Nephron (organoid): ENCODE measurements around the gene NIN.

Experiments
- H3K27ac Mint-ChIP-seq, 3 experiments: 2 replicates each; pipeline ENCODE4 v1.8.0; 2020; ENCODE audit warnings: mixed read lengths in 3 of 3, mild to moderate bottlenecking in 2 of 3, moderate library complexity in 1 of 3
- H3K27me3 Mint-ChIP-seq: 2 replicates; pipeline ENCODE4 v1.8.0; 2021; ENCODE audit warnings: low read depth, mild to moderate bottlenecking, moderate library complexity, mixed read lengths
- H3K36me3 Mint-ChIP-seq: 2 replicates; pipeline ENCODE4 v1.8.0; 2020; ENCODE audit warnings: low read depth, mixed read lengths
- H3K4me1 Mint-ChIP-seq: 2 replicates; pipeline ENCODE4 v1.8.0; 2020; ENCODE audit warnings: mixed read lengths
- H3K4me3 Mint-ChIP-seq, 3 experiments: 2 replicates each; pipeline ENCODE4 v1.8.0; 2020; ENCODE audit warnings: mild to moderate bottlenecking in 3 of 3, mixed read lengths in 3 of 3, moderate library complexity in 2 of 3
- H3K9me3 Mint-ChIP-seq: 2 replicates; pipeline ENCODE4 v1.8.0; 2020; ENCODE audit warnings: mixed read lengths
- TF ChIP-seq, protein P1 (sequence below), 3 experiments: fragments of 200-600 bp; sonication (generic); IDR thresholded peaks; one replicate each; pipeline ENCODE4 v1.5.0; 2021; ENCODE audit warnings: antibody characterized with exemption in 3 of 3; ENCODE audit not compliant: unreplicated experiment in 3 of 3

The NIN gene

GRCh38 chr14:50741567-50741966, 89.4 kb downstream of the NIN start:
- peaks cover 9% of the 10 kb centered on the region for H3K4me1 Mint-ChIP-seq
- no peaks in the 10 kb centered on the region for H3K27me3 Mint-ChIP-seq
- H3K36me3 Mint-ChIP-seq = peaks cover 55% of the 10 kb centered on the region
- no peaks in the 10 kb centered on the region for H3K9me3 Mint-ChIP-seq
- H3K4me3 Mint-ChIP-seq = no peak overlapping the region
- H3K27ac Mint-ChIP-seq = no peak overlapping the region
- TF ChIP-seq, protein P1, sequence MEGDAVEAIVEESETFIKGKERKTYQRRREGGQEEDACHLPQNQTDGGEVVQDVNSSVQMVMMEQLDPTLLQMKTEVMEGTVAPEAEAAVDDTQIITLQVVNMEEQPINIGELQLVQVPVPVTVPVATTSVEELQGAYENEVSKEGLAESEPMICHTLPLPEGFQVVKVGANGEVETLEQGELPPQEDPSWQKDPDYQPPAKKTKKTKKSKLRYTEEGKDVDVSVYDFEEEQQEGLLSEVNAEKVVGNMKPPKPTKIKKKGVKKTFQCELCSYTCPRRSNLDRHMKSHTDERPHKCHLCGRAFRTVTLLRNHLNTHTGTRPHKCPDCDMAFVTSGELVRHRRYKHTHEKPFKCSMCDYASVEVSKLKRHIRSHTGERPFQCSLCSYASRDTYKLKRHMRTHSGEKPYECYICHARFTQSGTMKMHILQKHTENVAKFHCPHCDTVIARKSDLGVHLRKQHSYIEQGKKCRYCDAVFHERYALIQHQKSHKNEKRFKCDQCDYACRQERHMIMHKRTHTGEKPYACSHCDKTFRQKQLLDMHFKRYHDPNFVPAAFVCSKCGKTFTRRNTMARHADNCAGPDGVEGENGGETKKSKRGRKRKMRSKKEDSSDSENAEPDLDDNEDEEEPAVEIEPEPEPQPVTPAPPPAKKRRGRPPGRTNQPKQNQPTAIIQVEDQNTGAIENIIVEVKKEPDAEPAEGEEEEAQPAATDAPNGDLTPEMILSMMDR (IDR thresholded peaks at IDR 0.05; ENCODE audit: unreplicated experiment in 3 of 3) = no peak

DNA sequence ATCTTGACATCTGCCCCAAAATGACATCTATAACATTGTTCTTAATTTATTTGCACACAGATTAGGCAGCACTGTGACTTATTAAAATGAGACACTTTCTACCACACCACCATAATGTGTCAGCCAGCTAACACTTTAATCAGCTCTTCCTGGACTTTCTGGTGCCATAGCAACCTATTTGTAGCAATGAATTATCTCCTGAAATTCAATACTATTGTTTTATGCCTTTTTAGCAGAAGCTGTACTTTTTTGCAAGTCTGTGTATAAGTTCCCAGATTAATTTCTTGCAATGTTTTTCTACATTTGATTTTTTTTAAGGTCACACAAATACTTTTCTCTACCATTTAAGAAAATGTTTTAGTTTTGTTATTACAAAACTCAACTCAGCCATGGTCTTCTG, 90.1 kb downstream of the NIN start:
- Mint-ChIP-seq H3K4me1 (peaks cover 9% of the 10 kb centered on the region), H3K36me3 (peaks cover 52% of the 10 kb centered on the region), H3K4me3 (no peak overlapping the region), H3K27ac (no peak overlapping the region), H3K9me3 (no peaks in the 10 kb centered on the region), H3K27me3 (no peaks in the 10 kb centered on the region)
- TF ChIP-seq, protein P1 (IDR thresholded peaks at IDR 0.05; ENCODE audit: unreplicated experiment in 3 of 3) = no peak

DNA sequence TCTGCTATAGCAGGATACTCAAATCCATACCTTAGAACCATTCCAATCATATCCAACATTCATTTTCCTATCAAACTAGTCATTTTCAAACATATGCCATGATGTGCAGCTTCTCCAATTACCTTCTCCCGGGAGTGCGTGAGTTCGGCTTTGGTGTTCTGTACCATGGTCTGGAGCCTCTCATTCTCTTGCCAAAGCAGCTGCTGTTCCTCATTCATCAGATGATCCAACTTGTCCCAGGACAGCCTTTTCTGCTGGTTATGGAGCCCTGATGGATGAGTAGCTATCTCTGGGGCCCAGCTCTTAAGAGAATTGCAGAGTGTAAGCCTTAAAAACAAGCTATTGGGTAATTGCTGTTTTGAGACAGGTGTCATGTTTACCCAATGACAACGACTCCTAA, 91.8 kb downstream of the NIN start:
- H3K27me3 Mint-ChIP-seq = no peaks in the 10 kb centered on the region
- TF ChIP-seq, protein P1 (IDR thresholded peaks at IDR 0.05; ENCODE audit: unreplicated experiment in 3 of 3) = no peak
- H3K4me1 Mint-ChIP-seq = peaks cover 11% of the 10 kb centered on the region
- H3K9me3 Mint-ChIP-seq = no peaks in the 10 kb centered on the region
- no peak overlapping the region for H3K27ac Mint-ChIP-seq
- peaks cover 44% of the 10 kb centered on the region for H3K36me3 Mint-ChIP-seq
- H3K4me3 Mint-ChIP-seq = no peak overlapping the region

GRCh38 chr14:50736932-50737419, 94.0 kb downstream of the NIN start:
- H3K9me3 Mint-ChIP-seq = no peaks in the 10 kb centered on the region
- H3K36me3 Mint-ChIP-seq = peaks cover 41% of the 10 kb centered on the region
- H3K4me3 Mint-ChIP-seq = no peak overlapping the region
- no peak overlapping the region for H3K27ac Mint-ChIP-seq
- no peaks in the 10 kb centered on the region for H3K27me3 Mint-ChIP-seq
- H3K4me1 Mint-ChIP-seq = peaks cover 8% of the 10 kb centered on the region
- TF ChIP-seq, protein P1 (IDR thresholded peaks at IDR 0.05; ENCODE audit: unreplicated experiment in 3 of 3) = no peak

GRCh38 chr14:50734950-50735695, 95.8 kb downstream of the NIN start:
- no peaks in the 10 kb centered on the region for H3K9me3 Mint-ChIP-seq
- H3K4me1 Mint-ChIP-seq = peaks cover 5% of the 10 kb centered on the region
- no peak overlapping the region for H3K4me3 Mint-ChIP-seq
- H3K27ac Mint-ChIP-seq = peak overlapping the region; percentile 25 to 55 (median 54)
- H3K36me3 Mint-ChIP-seq = peaks cover 42% of the 10 kb centered on the region
- no peaks in the 10 kb centered on the region for H3K27me3 Mint-ChIP-seq
- TF ChIP-seq, protein P1 (IDR thresholded peaks at IDR 0.05; ENCODE audit: unreplicated experiment in 3 of 3) = no peak

- TF ChIP-seq, protein P1 (IDR thresholded peaks at IDR 0.05; ENCODE audit: unreplicated experiment in 3 of 3) = no peak
- H3K4me3 Mint-ChIP-seq = no peak overlapping the region
- no peaks in the 10 kb centered on the region for H3K9me3 Mint-ChIP-seq
- H3K27ac Mint-ChIP-seq = no peak overlapping the region
- peaks cover 55% of the 10 kb centered on the region for H3K36me3 Mint-ChIP-seq
- H3K4me1 Mint-ChIP-seq = peaks cover 5% of the 10 kb centered on the region
- H3K27me3 Mint-ChIP-seq = no peaks in the 10 kb centered on the region
These were observed 97.5 kb downstream of the NIN start for GRCh38 chr14:50733494-50733893.
